ENCODE measurements around the gene UNC50. TPM values are rescaled to one million over a fixed set of nuclear protein-coding genes. Genes with fewer than 3 reads are reported as not detected.
"Not testable (repeated sequence)": the region's sequence is repeated elsewhere in the genome, so short reads cannot be mapped to it uniquely, and the experiment has no call there.

The UNC50 gene
- total and polyA plus RNA-seq, 2 experiments from 2014 or later = 38.7 to 49.4 TPM

GRCh38 chr2:98659491-98659840 lies 51.1 kb downstream of the UNC50 start:
- not testable (repeated sequence) for DNase-seq (ENCODE audit: low spot score); H3K4me3 ChIP-seq; H3K36me3 Mint-ChIP-seq (ENCODE audit: low read depth); H3K4me1 Mint-ChIP-seq; H2AFZ ChIP-seq; ATAC-seq; H4K20me1 ChIP-seq (replicated peaks; ENCODE audit: insufficient read depth); H3K27me3 ChIP-seq (ENCODE audit: insufficient read depth); H3K79me2 ChIP-seq (replicated peaks; ENCODE audit: insufficient read depth); H3F3A ChIP-seq (replicated peaks; ENCODE audit: low read depth); H3K9me2 ChIP-seq (ENCODE audit: insufficient read depth); H3K27me3 Mint-ChIP-seq (ENCODE audit: insufficient read depth, low read depth, poor library complexity); H3K9me3 Mint-ChIP-seq; H3K4me3 Mint-ChIP-seq; H3K36me3 ChIP-seq (ENCODE audit: insufficient read depth); H3K4me1 ChIP-seq (ENCODE audit: insufficient read depth); H3K27ac Mint-ChIP-seq; H3K4me2 ChIP-seq; H3K27ac ChIP-seq (ENCODE audit: low read depth)

GRCh38 chr2:98663511-98664090 lies 55.2 kb downstream of the UNC50 start:
- Histone ChIP-seq H3K36me3 (ENCODE audit: insufficient read depth) (no peaks in the 10 kb centered on the region), H3F3A (replicated peaks; ENCODE audit: low read depth) (no peaks in the 10 kb centered on the region), H3K4me2 (no peak overlapping the region), H3K27me3 (ENCODE audit: insufficient read depth) (no peaks in the 10 kb centered on the region), H3K27ac (ENCODE audit: low read depth) (no peak overlapping the region), H4K20me1 (replicated peaks; ENCODE audit: insufficient read depth) (no peaks in the 10 kb centered on the region), H2AFZ (no peak overlapping the region), H3K79me2 (replicated peaks; ENCODE audit: insufficient read depth) (no peaks in the 10 kb centered on the region), H3K9me2 (ENCODE audit: insufficient read depth) (0 out of 2 replicates have a peak, but pooled peaks cover 4% of the 10 kb centered on the region), H3K4me1 (ENCODE audit: insufficient read depth) (no peaks in the 10 kb centered on the region), H3K4me3 (no peak overlapping the region)
- peaks cover 5% of the 10 kb centered on the region; the same call in 2 of the 3 replicates for H3K36me3 Mint-ChIP-seq (ENCODE audit: low read depth)
- TF ChIP-seq ZNF114 (CRISPR knock-in tag; IDR thresholded peaks at IDR 0.05) = no peak
- no peak for TF ChIP-seq REST (IDR thresholded peaks at IDR 0.05; ENCODE audit: unreplicated experiment)
- no peak for TF ChIP-seq JUNB (IDR thresholded peaks at IDR 0.05; ENCODE audit: unreplicated experiment)
- TF ChIP-seq STAT1 (IDR thresholded peaks at IDR 0.05; ENCODE audit: unreplicated experiment) = no peak
- TF ChIP-seq CREB1 (CRISPR knock-in tag; IDR thresholded peaks at IDR 0.05; ENCODE audit: low read depth) = no peak
- TF ChIP-seq POLR2AphosphoS5 (IDR thresholded peaks at IDR 0.05; ENCODE audit: low read depth) = no peak
- TF ChIP-seq CTCF (conservative IDR thresholded peaks at IDR 0.05; ENCODE audit: low read depth in 2 of 2) = no peak
- TF ChIP-seq ETS1 (IDR thresholded peaks at IDR 0.05) = no peak
- no peak for TF ChIP-seq EZH2 (IDR thresholded peaks at IDR 0.05; ENCODE audit: low read depth, unreplicated experiment)
- TF ChIP-seq ZNF331 (CRISPR knock-in tag; IDR thresholded peaks at IDR 0.05; ENCODE audit: low read depth) = no peak
- no peak for TF ChIP-seq NANOG (IDR thresholded peaks at IDR 0.05; ENCODE audit: borderline replicate concordance)
- no peak for TF ChIP-seq EZH2phosphoT487 (IDR thresholded peaks at IDR 0.05; ENCODE audit: unreplicated experiment)
- DNase-seq (ENCODE audit: low spot score) (no peak), ATAC-seq (no peak)
- no peak overlapping the region for H3K4me3 Mint-ChIP-seq
- no peaks in the 10 kb centered on the region for H3K27me3 Mint-ChIP-seq (ENCODE audit: insufficient read depth, low read depth, poor library complexity)
- no peak overlapping the region for H3K27ac Mint-ChIP-seq
- H3K4me1 Mint-ChIP-seq = no peaks in the 10 kb centered on the region
- peaks cover 15% of the 10 kb centered on the region for H3K9me3 Mint-ChIP-seq

All from GM23338 (cell line).